Peyer's patch (tissue), 4 donors: Measurements from ENCODE around the gene C10orf105. TPM values are rescaled to one million over a fixed set of nuclear protein-coding genes. Genes with fewer than 3 reads are reported as not detected.

Experiments used
- DNase-seq, 3 donors: peaks; one replicate each; pipeline ENCODE4 v3.0.0-alpha.2; 2017 to 2019
- H3K27ac ChIP-seq, 4 donors: fragments of 200-600 bp; sonication (generic); one replicate each; pipeline ENCODE4 v1.5.1; 2016 to 2019
- H3K27me3 ChIP-seq, 2 donors: fragments of 200-600 bp; sonication (generic); one replicate each; pipeline ENCODE4 v1.5.1; 2019
- H3K36me3 ChIP-seq, 3 donors: fragments of 200-600 bp; sonication (generic); one replicate each; pipeline ENCODE4 v1.5.1; 2016 to 2019
- H3K4me1 ChIP-seq, 4 donors: fragments of 200-600 bp; sonication (generic); one replicate each; pipeline ENCODE4 v1.5.1; 2016 to 2019
- H3K4me3 ChIP-seq, 4 donors: fragments of 200-600 bp; sonication (generic); 1 replicate in 3 of 4; 2 replicates in 1 of 4; pipeline ENCODE4 v1.5.1; 2016 to 2019; ENCODE audit warnings: mild to moderate bottlenecking in 1 of 4
- H3K9me3 ChIP-seq, 4 donors: fragments of 200-600 bp; sonication (generic); one replicate each; pipeline ENCODE4 v1.5.1; 2016 to 2019; ENCODE audit warnings: mild to moderate bottlenecking in 1 of 4
- CTCF ChIP-seq, 6 experiments: fragments of 450-650 bp in 4 of 6; fragments of 200-600 bp in 2 of 6; sonication (generic) in 1 of 6; IDR thresholded peaks; one replicate each; pipeline ENCODE4 v1.5.1; 2017 to 2019; ENCODE audit warnings: antibody characterized with exemption in 6 of 6, mild to moderate bottlenecking in 3 of 6, moderate library complexity in 1 of 6
- POLR2A ChIP-seq, 2 donors: fragments of 450-650 bp; IDR thresholded peaks; one replicate each; pipeline ENCODE4 v1.5.1; 2017; ENCODE audit warnings: antibody characterized with exemption in 2 of 2, mild to moderate bottlenecking in 2 of 2, moderate library complexity in 2 of 2
- total RNA-seq, 4 donors: library from RNA; depleted of rRNA; stranded (reverse); fragments of >200 nt; gene quantifications; one replicate each; pipeline ENCODE4 v1.1.0, GENCODE V29; 2016

Gene C10orf105
- total RNA-seq, 4 donors from 2014 or later: 0.27 TPM; not detected in 3

- no peaks in the 10 kb centered on the region for H3K9me3 ChIP-seq
- H3K4me3 ChIP-seq: no peak overlapping the region
- no peaks in the 10 kb centered on the region for H3K4me1 ChIP-seq
- TF ChIP-seq CTCF (IDR thresholded peaks at IDR 0.05) (no peak), POLR2A (IDR thresholded peaks at IDR 0.05) (no peak)
- no peaks in the 10 kb centered on the region for H3K27me3 ChIP-seq
- no peak for DNase-seq
- H3K27ac ChIP-seq: no peak overlapping the region
- H3K36me3 ChIP-seq: no peaks in the 10 kb centered on the region
Observed at GRCh38 chr10:71683301-71683700, 36.3 kb downstream of the C10orf105 start.

GRCh38 chr10:71681977-71682376, 37.6 kb downstream of the C10orf105 start:
- H3K4me3 ChIP-seq: no peak overlapping the region
- H3K27me3 ChIP-seq: no peaks in the 10 kb centered on the region
- H3K36me3 ChIP-seq: no peaks in the 10 kb centered on the region
- DNase-seq: no peak
- H3K9me3 ChIP-seq: no peaks in the 10 kb centered on the region
- no peak for TF ChIP-seq POLR2A (IDR thresholded peaks at IDR 0.05)
- TF ChIP-seq CTCF (IDR thresholded peaks at IDR 0.05): no peak
- no peaks in the 10 kb centered on the region for H3K4me1 ChIP-seq
- H3K27ac ChIP-seq: no peak overlapping the region

GRCh38 chr10:71679425-71679824, 40.2 kb downstream of the C10orf105 start:
- Histone ChIP-seq H3K4me3 (no peak overlapping the region), H3K27ac (no peak overlapping the region), H3K27me3 (no peaks in the 10 kb centered on the region), H3K9me3 (no peaks in the 10 kb centered on the region), H3K36me3 (no peaks in the 10 kb centered on the region), H3K4me1 (no peaks in the 10 kb centered on the region)
- DNase-seq: no peak
- TF ChIP-seq POLR2A (IDR thresholded peaks at IDR 0.05): no peak
- no peak for TF ChIP-seq CTCF (IDR thresholded peaks at IDR 0.05)

GRCh38 chr10:71678057-71678805, 41.3 kb downstream of the C10orf105 start:
- Histone ChIP-seq H3K36me3 (no peaks in the 10 kb centered on the region), H3K4me1 (no peaks in the 10 kb centered on the region), H3K27ac (no peak overlapping the region), H3K9me3 (no peaks in the 10 kb centered on the region), H3K27me3 (no peaks in the 10 kb centered on the region), H3K4me3 (no peak overlapping the region)
- no peak for TF ChIP-seq CTCF (IDR thresholded peaks at IDR 0.05)
- no peak for TF ChIP-seq POLR2A (IDR thresholded peaks at IDR 0.05)
- DNase-seq: no peak

GRCh38 chr10:71677261-71677660, 42.3 kb downstream of the C10orf105 start:
- H3K4me1 ChIP-seq: no peaks in the 10 kb centered on the region
- no peaks in the 10 kb centered on the region for H3K9me3 ChIP-seq
- no peak overlapping the region for H3K4me3 ChIP-seq
- no peaks in the 10 kb centered on the region for H3K36me3 ChIP-seq
- H3K27ac ChIP-seq: no peak overlapping the region
- TF ChIP-seq POLR2A (IDR thresholded peaks at IDR 0.05) (no peak), CTCF (IDR thresholded peaks at IDR 0.05) (no peak)
- no peaks in the 10 kb centered on the region for H3K27me3 ChIP-seq
- no peak for DNase-seq
